ENCODE data around the gene CLDN5. TPM values are rescaled to one million over a fixed set of nuclear protein-coding genes. Genes with fewer than 3 reads are reported as not detected.

The CLDN5 gene, protein sequence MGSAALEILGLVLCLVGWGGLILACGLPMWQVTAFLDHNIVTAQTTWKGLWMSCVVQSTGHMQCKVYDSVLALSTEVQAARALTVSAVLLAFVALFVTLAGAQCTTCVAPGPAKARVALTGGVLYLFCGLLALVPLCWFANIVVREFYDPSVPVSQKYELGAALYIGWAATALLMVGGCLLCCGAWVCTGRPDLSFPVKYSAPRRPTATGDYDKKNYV
- total RNA-seq, result 83.8 TPM

GRCh38 chr22:19524170-19525115, at the start of gene CLDN5:
Gene CLDN5, minus strand, starts transcription at chr22:19524410. Its CDS starts 155 bp downstream, at chr22:19524255.
- no peak for DNase-seq

- DNase-seq, result no peak
These were observed 47.8 kb upstream of the CLDN5 start for GRCh38 chr22:19571995-19572394.

GRCh38 chr22:19571207-19571795, 47.1 kb upstream of the CLDN5 start:
- DNase-seq, result no peak

- DNase-seq, result no peak
These were observed 45.8 kb upstream of the CLDN5 start for GRCh38 chr22:19569976-19570375.

DNA sequence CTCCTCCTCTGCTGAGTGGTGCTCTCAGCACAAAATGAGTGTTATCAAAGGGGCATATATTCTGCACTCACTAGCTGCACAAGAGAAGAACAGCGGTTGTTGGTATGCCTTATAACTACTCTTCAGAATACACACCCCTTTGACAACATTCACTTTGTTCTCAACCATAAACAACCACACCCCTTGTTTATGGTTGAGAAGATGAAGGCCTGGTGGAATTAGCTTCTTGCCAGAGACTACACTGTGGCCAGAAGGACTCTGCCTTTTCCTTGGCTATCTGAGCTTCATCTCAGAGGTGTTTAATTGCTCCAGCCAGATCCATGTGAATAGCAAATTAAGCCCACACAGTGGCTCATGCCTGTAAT, 45.0 kb upstream of the CLDN5 start:
- no peak for DNase-seq

DNA sequence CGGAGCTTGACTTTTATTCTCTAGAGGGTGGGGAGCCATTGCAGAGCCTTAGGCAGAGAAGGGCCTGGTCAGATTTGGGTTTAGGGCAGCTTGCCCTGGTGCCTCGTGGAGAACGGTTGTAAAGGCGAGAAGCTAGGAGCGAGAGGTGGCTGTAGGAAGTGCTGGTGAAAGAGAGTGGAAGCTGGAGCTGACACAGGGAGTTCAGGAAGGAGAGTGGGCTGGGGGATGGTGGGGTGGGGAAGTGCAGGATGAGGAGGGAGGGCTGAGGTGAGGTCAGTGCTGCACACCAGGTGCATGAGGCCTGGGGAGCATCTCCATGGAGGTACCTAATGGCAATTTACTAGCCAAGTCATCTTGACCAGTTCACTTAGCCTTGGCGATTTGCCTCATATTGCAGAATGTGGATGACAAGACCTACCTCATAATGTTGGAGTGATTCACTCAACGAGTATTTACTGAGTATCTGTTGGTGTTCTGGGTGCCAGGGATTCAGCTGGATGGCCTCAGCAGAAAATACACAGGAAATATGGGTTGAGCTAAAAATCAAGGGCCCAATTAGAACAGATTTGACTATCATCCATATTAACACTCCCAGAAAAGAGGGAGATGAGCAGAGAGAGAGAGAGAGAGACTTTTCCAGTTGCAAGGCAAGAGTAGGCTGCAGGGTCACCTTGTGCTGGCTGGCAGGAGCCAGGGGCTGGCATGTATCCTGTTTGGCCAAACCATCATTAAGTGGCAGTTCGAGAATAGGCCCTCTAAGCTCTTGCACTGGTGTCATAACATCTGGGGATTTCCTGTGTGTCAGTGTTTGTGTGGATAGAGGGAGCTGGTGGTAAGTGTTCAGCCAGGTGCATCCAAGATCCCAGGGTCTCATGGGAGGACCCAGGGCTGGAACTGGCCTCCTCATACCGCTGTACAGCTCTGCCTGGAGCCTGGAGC, 44.4 kb upstream of the CLDN5 start:
- no peak for DNase-seq

DNA sequence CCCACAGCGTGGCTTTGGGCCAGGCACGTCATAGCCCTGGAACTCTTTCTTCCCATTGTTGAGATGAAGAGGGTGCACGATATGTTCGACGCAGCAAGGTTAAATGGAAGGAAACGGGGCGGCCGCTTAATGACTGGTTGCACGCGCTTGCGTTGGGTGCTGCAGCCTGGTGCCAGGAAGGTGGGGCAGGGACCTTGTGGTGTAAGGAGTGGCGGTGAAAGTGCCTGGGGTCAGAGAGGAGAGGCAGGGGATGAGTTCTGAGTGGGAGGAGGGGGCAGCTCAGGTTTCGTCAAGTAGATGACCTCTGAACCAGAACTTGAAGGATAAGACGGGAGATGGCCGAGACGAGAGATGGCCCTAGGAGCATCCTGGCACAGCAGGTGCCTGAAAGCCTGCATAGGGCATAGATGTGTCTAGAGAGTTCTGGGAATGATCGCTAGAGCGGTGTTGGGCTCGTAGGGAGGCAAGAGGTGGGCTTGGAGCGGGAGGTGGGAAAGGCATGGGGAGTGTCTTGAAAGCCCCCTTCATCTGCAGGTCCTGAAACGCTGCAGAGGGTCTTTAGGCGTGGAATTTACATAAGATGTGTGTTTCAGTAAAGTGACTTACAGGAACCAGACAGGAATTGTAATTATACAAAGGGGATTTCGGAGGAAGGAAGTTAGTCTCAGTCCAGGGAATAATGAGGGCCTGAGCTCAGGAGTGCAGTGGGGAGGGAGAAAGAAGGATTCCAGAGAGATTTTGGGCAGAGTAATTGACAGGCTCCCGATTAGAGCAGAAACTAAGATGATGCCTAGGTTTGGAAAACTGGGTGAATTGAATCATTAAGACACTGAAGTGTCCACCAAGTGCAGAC, 43.2 kb upstream of the CLDN5 start:
- DNase-seq, result no peak

DNA sequence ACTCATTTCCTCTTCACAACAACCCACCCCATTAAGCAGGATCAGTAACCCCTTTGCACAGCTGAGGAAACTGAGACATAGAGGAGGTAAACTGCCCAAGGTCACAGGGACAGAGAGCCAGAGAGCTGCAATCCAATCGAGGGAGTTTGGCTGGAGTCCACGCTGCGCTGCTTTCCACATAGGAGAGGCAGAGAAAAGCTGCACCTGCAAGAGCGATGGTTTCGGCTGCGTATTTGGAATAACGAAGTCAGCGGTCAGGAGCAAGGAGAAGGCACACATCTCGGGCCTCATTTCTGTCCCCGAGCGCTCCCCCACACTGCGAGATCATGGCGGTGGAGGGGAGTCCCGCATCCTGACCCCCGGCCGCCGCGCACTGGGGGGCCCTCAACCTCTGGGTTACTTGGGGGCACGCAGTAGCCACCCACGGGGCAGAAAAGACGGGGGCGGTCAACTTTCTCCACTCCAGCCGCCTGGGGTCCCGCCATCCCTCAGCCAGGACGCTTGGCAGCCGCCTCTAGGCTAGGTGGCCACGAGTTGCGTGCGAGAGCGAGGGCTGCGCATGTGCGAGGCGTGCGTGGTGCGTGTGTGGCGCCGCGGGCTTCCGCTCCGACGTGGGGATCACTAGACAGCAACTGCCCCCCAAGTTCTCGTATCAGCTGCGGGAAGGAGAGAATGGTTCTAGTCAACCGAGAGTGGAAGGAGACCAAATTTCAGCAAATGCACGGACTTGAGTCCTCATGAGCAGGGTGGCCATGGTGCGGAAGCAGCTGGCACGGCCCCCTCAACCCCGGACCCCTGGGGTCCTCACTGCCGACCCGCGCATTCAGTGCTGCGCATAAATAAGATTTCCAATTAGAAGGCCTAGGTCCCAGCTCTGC, 42.3 kb upstream of the CLDN5 start:
- DNase-seq, result no peak

GRCh38 chr22:19565382-19566278, 41.4 kb upstream of the CLDN5 start:
- no peak for DNase-seq

- DNase-seq, result no peak
These were observed 35.7 kb upstream of the CLDN5 start for GRCh38 chr22:19559956-19560355.

DNA sequence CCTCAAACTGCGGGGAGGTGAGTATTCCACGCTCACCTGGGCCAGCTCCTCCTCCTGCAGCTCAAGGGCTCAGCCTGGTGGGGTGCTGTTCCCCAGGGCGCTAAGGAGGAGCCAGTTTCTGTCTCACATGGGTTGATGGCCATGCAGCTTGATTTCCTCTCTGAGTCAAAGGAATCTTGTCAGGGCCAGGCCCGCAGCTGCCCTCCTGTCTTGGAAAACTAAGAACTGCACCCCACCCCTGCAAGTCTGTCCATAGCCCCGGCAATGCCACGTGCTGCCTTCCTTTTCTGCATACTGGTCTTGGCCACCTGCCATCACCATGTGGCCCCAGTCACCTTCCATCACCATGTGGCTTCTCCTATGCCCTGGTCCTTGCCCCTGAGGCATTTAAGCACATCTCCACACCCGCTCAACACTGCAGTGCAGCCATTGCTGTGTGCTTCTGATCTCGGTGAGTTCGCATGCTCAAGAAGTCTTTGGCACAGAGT, 35.2 kb upstream of the CLDN5 start:
- no peak for DNase-seq

DNA sequence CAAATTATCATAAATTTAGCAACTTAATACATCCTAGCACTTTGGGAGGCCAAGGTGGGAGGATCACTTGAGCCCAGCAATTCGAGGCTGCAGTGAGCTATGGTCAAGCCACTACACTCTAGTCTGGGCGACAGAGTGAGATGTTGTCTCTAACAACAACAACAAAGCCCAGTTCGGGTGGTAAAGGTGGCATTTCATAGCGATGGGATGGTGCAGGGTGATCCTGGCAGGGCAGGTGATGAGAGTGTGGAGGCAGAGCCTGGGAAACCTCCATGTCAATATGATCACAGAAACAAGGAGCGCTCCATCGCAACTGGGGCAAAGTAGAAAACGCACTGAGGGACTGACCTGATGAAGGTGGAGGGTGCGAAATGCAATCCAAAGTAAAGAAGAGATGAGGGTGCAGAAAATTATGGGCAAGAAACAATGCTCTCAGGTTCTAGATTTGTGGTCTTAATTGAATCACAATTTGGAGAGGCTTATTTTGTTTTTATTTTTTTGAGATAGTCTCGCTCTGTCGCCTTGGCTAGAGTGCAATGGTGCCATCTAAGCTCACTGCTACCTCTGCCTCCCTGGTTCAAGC, 32.8 kb upstream of the CLDN5 start:
- DNase-seq, result no peak

- DNase-seq, result no peak
These were observed 31.4 kb upstream of the CLDN5 start for GRCh38 chr22:19555651-19556050.

DNA sequence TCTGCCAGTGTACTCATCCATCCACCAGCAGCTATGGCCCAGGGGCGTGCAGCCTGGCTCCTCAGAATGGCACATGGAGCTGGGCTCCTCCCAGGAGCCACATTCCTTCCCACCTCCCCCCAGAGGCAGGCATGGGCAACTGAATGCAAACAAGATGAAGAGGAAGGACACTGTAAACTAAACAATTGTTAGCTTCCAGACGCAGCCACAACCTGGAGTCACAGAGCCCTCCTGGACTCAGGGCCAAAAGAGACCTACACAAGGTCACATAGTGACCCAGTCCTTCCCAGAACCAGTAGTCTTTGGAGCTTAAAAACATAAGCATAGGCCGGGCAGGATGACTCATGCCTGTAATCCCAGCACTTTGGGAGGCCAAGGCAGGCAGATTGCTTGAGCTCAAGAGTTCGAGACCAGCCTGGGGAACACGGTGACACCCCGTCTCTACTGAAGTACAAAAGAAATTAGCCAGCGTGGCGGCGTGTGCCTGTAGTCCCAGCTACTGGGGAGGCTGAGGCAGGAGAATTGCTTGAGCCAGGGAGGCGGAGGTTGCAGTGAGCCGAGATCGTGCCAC, 30.7 kb upstream of the CLDN5 start:
- no peak for DNase-seq

GRCh38 chr22:19553201-19553600, 29.0 kb upstream of the CLDN5 start:
- no peak for DNase-seq

- DNase-seq, result no peak
These were observed 26.2 kb upstream of the CLDN5 start for GRCh38 chr22:19550382-19550781.

- DNase-seq, result no peak
These were observed 25.2 kb upstream of the CLDN5 start for GRCh38 chr22:19549428-19549827.

- no peak for DNase-seq
These were observed 24.8 kb upstream of the CLDN5 start for GRCh38 chr22:19548964-19549363.

Measured in occipital lobe (tissue), 2 donors.